Natural killer cell (primary cell): ENCODE data around the gene SYNDIG1. TPM values are rescaled to one million over a fixed set of nuclear protein-coding genes. Genes with fewer than 3 reads are reported as not detected.

Experiments
- ATAC-seq, 3 donors: fragments of 150-1000 bp in 2 of 3; fragments of 200-7000 bp in 1 of 3; cut with Tn5 transposase; 1 replicate in 1 of 3; 2 replicates in 2 of 3; pipeline ENCODE4 v1.10.0; 2021; ENCODE audit warnings: mild to moderate bottlenecking in 2 of 3, moderate library complexity in 2 of 3
- DNase-seq, 2 donors: peaks; one replicate each; pipeline versions ENCODE4 v3.0.0 to v3.0.0-alpha.2; 2013 to 2021; ENCODE audit warnings: mixed read lengths in 1 of 2
- H3K27ac ChIP-seq: one replicate; pipeline ENCODE4 v1.5.1; 2013; ENCODE audit warnings: mild to moderate bottlenecking, low read length
- H3K27me3 ChIP-seq: one replicate; pipeline ENCODE4 v1.6.1; 2013; ENCODE audit warnings: low read length; ENCODE audit not compliant: control insufficient read depth, insufficient read depth
- H3K36me3 ChIP-seq: one replicate; pipeline ENCODE4 v1.6.1; 2013; ENCODE audit warnings: low read length; ENCODE audit not compliant: control insufficient read depth, insufficient read depth
- H3K4me1 ChIP-seq: one replicate; pipeline ENCODE4 v1.6.1; 2013; ENCODE audit warnings: low read length; ENCODE audit not compliant: control insufficient read depth, insufficient read depth
- H3K4me3 ChIP-seq: one replicate; pipeline ENCODE4 v1.5.1; 2013; ENCODE audit warnings: low read length
- H3K9me3 ChIP-seq: one replicate; pipeline ENCODE4 v1.6.1; 2013; ENCODE audit warnings: low read length; ENCODE audit not compliant: control insufficient read depth, insufficient read depth
- H3K27ac Mint-ChIP-seq, 2 donors: one replicate each; pipeline ENCODE4 v1.8.0; 2022; ENCODE audit warnings: mild to moderate bottlenecking in 2 of 2, mixed read lengths in 2 of 2, moderate library complexity in 1 of 2
- H3K27me3 Mint-ChIP-seq, 2 donors: one replicate each; pipeline ENCODE4 v1.8.0; 2022; ENCODE audit warnings: low read depth in 2 of 2, mixed read lengths in 2 of 2
- H3K36me3 Mint-ChIP-seq: one replicate; pipeline ENCODE4 v1.8.0; 2022; ENCODE audit warnings: mixed read lengths
- H3K4me1 Mint-ChIP-seq, 2 donors: one replicate each; pipeline ENCODE4 v1.8.0; 2022; ENCODE audit warnings: mixed read lengths in 2 of 2
- H3K4me3 Mint-ChIP-seq: one replicate; pipeline ENCODE4 v1.8.0; 2022; ENCODE audit warnings: mild to moderate bottlenecking, moderate library complexity, mixed read lengths
- H3K9me3 Mint-ChIP-seq, 2 donors: one replicate each; pipeline ENCODE4 v1.8.0; 2022; ENCODE audit warnings: mixed read lengths in 2 of 2
- CTCF ChIP-seq: fragments of 200-600 bp; IDR thresholded peaks from one replicate; pipeline ENCODE4 v1.8.0; 2022; ENCODE audit warnings: antibody characterized with exemption
- WGBS: methylation state at CpG from one replicate; pipeline ENCODE4 v1.1.7; 2013; ENCODE audit warnings: missing lambda C conversion rate; ENCODE audit not compliant: insufficient coverage; 5-methylcytosine and 5-hydroxymethylcytosine counted together
- intact Hi-C: fragments of 100-400 bp; cut with micrococcal nuclease; formaldehyde crosslinking; loops from one replicate; pipeline ENCODE4 v1.14.2; 2022
- total RNA-seq, 4 donors: library from RNA; stranded (reverse); fragments of 120-200 nt in 1 of 4; gene quantifications; one replicate each; pipeline versions ENCODE4 v1.2.3 to v1.2.4, GENCODE V29; 2013 to 2022

Gene SYNDIG1
- total RNA-seq, 3 donors from 2014 or later (not counting 1 experiment from before 2014, with no cell fraction given): not detected

- no peak for DNase-seq
- Histone ChIP-seq H3K4me3 (no peak overlapping the region), H3K27me3 (no peaks in the 10 kb centered on the region), H3K36me3 (no peaks in the 10 kb centered on the region), H3K27ac (no peak overlapping the region), H3K4me1 (no peaks in the 10 kb centered on the region), H3K9me3 (no peaks in the 10 kb centered on the region)
- 92% methylated on average over 37 of the region's 37 CpGs for WGBS
- H3K36me3 Mint-ChIP-seq: no peaks in the 10 kb centered on the region
- intact Hi-C loops: no loop called here
- no peaks in the 10 kb centered on the region for H3K9me3 Mint-ChIP-seq
- H3K27ac Mint-ChIP-seq: no peak overlapping the region
- peaks cover 0 to 6% of the 10 kb centered on the region in 2 donors for H3K27me3 Mint-ChIP-seq
- H3K4me3 Mint-ChIP-seq: no peak overlapping the region
- TF ChIP-seq CTCF: no peak
- no peaks in the 10 kb centered on the region for H3K4me1 Mint-ChIP-seq
- ATAC-seq: no peak
These were observed 121.0 kb downstream of the SYNDIG1 start for GRCh38 chr20:24590178-24590982.

- Histone ChIP-seq H3K27me3 (peaks cover 2% of the 10 kb centered on the region), H3K27ac (no peak overlapping the region), H3K9me3 (no peaks in the 10 kb centered on the region), H3K4me1 (no peaks in the 10 kb centered on the region), H3K36me3 (no peaks in the 10 kb centered on the region), H3K4me3 (no peak overlapping the region)
- H3K36me3 Mint-ChIP-seq: peaks cover 8% of the 10 kb centered on the region
- H3K4me1 Mint-ChIP-seq: no peaks in the 10 kb centered on the region
- H3K4me3 Mint-ChIP-seq: no peak overlapping the region
- H3K27ac Mint-ChIP-seq: no peak overlapping the region
- WGBS: 62% methylated on average over 4 of the region's 5 CpGs
- intact Hi-C loops: no loop called here
- ATAC-seq (no peak), DNase-seq (no peak)
- no peak for TF ChIP-seq CTCF
- H3K9me3 Mint-ChIP-seq: peaks cover 0 to 5% of the 10 kb centered on the region in 2 donors
- H3K27me3 Mint-ChIP-seq: peaks cover 9 to 13% of the 10 kb centered on the region in 2 donors
These were observed 127.6 kb downstream of the SYNDIG1 start for GRCh38 chr20:24597051-24597450.

- no peaks in the 10 kb centered on the region for H3K9me3 ChIP-seq
- Mint-ChIP-seq H3K9me3 (peaks cover 2 to 5% of the 10 kb centered on the region in 2 donors), H3K27me3 (peaks cover 13% of the 10 kb centered on the region in 2 donors), H3K4me3 (no peak overlapping the region), H3K36me3 (peaks cover 8% of the 10 kb centered on the region), H3K4me1 (no peaks in the 10 kb centered on the region), H3K27ac (no peak overlapping the region)
- no peak overlapping the region for H3K27ac ChIP-seq
- DNase-seq (no peak), ATAC-seq (no peak)
- H3K36me3 ChIP-seq: no peaks in the 10 kb centered on the region
- H3K4me3 ChIP-seq: no peak overlapping the region
- H3K27me3 ChIP-seq: peaks cover 2% of the 10 kb centered on the region
- intact Hi-C loops: no loop called here
- TF ChIP-seq CTCF: no peak
- no peaks in the 10 kb centered on the region for H3K4me1 ChIP-seq
- WGBS: 72% methylated on average over 2 of the region's 2 CpGs
These were observed 128.9 kb downstream of the SYNDIG1 start for GRCh38 chr20:24598346-24598745.

GRCh38 chr20:24598996-24599395 is 129.6 kb downstream of the SYNDIG1 start:
- no peak for TF ChIP-seq CTCF
- ATAC-seq (no peak), DNase-seq (no peak)
- Histone ChIP-seq H3K27me3 (peaks cover 2% of the 10 kb centered on the region), H3K4me1 (no peaks in the 10 kb centered on the region), H3K4me3 (no peak overlapping the region), H3K36me3 (no peaks in the 10 kb centered on the region), H3K27ac (no peak overlapping the region), H3K9me3 (no peaks in the 10 kb centered on the region)
- H3K4me1 Mint-ChIP-seq: no peaks in the 10 kb centered on the region
- peaks cover 8% of the 10 kb centered on the region for H3K36me3 Mint-ChIP-seq
- peaks cover 2 to 5% of the 10 kb centered on the region in 2 donors for H3K9me3 Mint-ChIP-seq
- no peak overlapping the region for H3K4me3 Mint-ChIP-seq
- peaks cover 14 to 16% of the 10 kb centered on the region in 2 donors for H3K27me3 Mint-ChIP-seq
- H3K27ac Mint-ChIP-seq: no peak overlapping the region
- intact Hi-C loops: no loop called here
